HAP-1 (cell line): ENCODE data around the gene CMIP.
"Not testable (repeated sequence)": the region's sequence is repeated elsewhere in the genome, so short reads cannot be mapped to it uniquely, and the experiment has no call there.

Experiments used
- DNase-seq, 2 experiments: peaks; one replicate each; pipeline ENCODE4 v3.0.0-alpha.2; 2016 to 2020; ENCODE audit warnings: low spot score in 2 of 2
- H3K27me3 ChIP-seq: fragments of 250-450 bp; sonication (Bioruptor Pico); 2 replicates; pipeline ENCODE4 v1.5.1; 2020; ENCODE audit warnings: low read depth, mild to moderate bottlenecking, moderate library complexity
- H3K36me3 ChIP-seq: fragments of 250-450 bp; sonication (Bioruptor Pico); replicated peaks from 2 replicates; pipeline ENCODE4 v1.5.1; 2020; ENCODE audit warnings: mild to moderate bottlenecking
- H3K4me1 ChIP-seq: fragments of 250-450 bp; sonication (Bioruptor Pico); 2 replicates; pipeline ENCODE4 v1.5.1; 2020; ENCODE audit warnings: mild to moderate bottlenecking
- H3K4me3 ChIP-seq: fragments of 250-450 bp; sonication (Bioruptor Pico); 2 replicates; pipeline ENCODE4 v1.5.1; 2020; ENCODE audit warnings: mild to moderate bottlenecking, moderate library complexity
- H3K9me3 ChIP-seq: fragments of 250-450 bp; sonication (Bioruptor Pico); 2 replicates; pipeline ENCODE4 v1.5.1; 2020; ENCODE audit warnings: mild to moderate bottlenecking, moderate library complexity
- in situ Hi-C: fragments of 300-500 bp; cut with MboI; formaldehyde crosslinking; loops from 3 replicates; pipeline ENCODE4 v1.14.3; 2020; ENCODE audit warnings: low sequenced_read_pairs, inconsistent platforms, mixed read lengths

The CMIP gene

DNA sequence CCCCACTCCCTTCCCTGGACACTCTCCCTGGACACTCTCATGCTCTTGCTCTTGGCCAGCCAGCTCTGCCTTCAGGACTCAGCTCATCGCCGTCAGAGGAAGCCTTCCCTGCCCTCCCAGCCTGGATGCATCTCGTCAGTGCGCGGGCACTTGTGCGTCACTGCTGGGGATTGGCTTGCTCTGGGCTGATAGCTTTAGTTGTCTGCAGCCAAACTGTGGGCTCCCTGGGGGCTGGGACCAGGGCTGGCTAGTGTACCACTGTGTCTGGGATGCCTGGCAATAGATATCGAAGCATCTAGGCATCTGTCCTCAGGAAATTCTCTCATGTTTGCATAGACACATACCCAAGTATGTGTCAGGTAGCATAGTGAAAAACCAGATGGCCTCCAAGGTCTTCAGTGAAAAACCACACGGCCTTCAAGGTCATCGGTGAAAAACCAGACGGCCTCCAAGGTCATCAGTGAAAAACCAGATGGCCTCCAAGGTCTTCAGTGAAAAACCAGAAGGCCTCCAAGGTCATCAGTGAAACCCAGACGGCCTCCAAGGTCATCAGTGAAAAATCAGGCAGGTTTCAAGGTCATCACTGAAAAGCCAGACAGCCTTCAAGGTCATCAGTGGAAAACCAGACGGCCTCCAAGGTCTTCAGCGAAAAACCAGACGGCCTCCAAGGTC is 72.0 kb downstream of the CMIP start:
- H3K9me3 ChIP-seq = no peaks in the 10 kb centered on the region
- no peaks in the 10 kb centered on the region for H3K27me3 ChIP-seq
- DNase-seq = no peak
- in situ Hi-C loops = no loop called here
- H3K4me3 ChIP-seq = no peak overlapping the region
- no peaks in the 10 kb centered on the region for H3K4me1 ChIP-seq
- no peaks in the 10 kb centered on the region for H3K36me3 ChIP-seq

DNA sequence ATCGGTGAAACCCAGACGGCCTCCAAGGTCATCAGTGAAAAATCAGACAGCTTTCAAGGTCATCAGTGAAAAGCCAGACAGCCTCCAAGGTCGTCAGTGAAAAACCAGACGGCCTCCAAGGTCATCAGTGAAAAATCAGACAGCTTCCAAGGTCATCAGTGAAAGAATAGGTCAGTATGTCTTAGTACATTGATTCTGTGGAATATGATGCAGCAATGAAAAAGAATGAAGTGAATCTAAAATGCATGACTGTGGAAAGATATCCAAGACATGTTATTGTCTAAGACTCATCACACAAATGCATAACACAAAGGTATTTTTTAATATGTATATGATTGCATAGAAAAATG is 72.5 kb downstream of the CMIP start:
- Histone ChIP-seq H3K4me1 (no peaks in the 10 kb centered on the region), H3K27me3 (no peaks in the 10 kb centered on the region), H3K9me3 (no peaks in the 10 kb centered on the region), H3K36me3 (no peaks in the 10 kb centered on the region), H3K4me3 (no peak overlapping the region)
- no peak for DNase-seq
- in situ Hi-C loops = no loop called here

DNA sequence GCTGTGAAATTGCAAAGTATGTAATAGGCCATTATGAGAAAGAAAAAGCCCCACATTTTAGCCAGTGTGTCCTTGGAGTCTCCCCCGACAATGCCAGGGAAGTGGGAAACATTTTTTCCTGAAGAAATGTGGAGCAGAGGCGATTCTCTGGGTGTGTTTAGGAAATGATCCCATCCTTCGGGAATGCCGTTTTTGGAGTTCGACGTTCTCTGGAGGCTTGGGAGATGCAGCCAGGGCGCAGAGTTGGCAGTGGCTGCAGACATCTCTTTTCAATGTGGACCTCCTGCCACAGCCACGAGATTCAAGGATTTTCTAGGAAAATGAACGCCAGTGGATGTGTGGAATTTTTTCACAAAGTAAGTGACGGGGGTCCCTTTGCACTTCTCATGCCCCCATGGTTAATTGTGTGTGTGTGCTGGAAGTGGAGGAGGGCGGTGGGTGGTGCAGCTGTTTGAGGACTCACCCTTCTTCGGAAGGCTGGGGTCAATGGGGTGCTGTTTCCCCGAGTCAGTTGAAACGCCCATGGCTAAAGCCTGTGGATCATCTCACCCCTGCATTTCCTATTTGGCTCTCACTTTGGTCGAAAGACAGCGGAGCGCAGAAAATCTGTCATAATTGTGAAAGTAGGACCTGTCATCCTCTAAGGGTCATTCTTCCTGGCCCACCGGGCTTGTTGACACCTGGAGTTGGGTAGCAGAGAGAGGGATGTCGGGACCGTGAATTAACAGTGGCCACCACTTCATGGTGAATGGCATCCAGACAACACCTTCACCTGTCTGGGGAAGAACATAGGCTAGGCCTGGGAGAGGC is 73.2 kb downstream of the CMIP start:
- DNase-seq = no peak

DNA sequence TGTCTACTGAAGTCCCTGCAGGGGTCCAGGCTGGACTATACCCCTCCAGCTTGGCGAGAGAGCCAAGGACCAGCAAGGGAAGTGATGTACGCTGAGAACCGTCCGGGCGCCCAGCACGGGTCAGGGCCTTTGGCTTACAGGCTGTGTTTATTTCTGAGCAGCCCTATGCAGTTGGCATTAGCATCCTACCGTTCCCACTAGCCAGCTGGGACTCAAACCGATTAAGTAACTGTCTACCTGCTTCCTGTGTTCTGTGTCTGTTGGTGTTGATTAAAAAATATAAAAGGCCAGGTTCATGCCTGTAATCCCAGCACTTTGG is 73.8 kb downstream of the CMIP start:
- DNase-seq = no peak
- H3K27me3 ChIP-seq = no peaks in the 10 kb centered on the region
- no peaks in the 10 kb centered on the region for H3K4me1 ChIP-seq
- in situ Hi-C loops = no loop called here
- no peaks in the 10 kb centered on the region for H3K36me3 ChIP-seq
- no peaks in the 10 kb centered on the region for H3K9me3 ChIP-seq
- H3K4me3 ChIP-seq = no peak overlapping the region

More for the DNA sequence above, 73.2 kb downstream of the CMIP start:
- Histone ChIP-seq H3K4me1 (no peaks in the 10 kb centered on the region), H3K27me3 (no peaks in the 10 kb centered on the region), H3K9me3 (no peaks in the 10 kb centered on the region), H3K36me3 (no peaks in the 10 kb centered on the region), H3K4me3 (no peak overlapping the region)
- in situ Hi-C loops = no loop called here

DNA sequence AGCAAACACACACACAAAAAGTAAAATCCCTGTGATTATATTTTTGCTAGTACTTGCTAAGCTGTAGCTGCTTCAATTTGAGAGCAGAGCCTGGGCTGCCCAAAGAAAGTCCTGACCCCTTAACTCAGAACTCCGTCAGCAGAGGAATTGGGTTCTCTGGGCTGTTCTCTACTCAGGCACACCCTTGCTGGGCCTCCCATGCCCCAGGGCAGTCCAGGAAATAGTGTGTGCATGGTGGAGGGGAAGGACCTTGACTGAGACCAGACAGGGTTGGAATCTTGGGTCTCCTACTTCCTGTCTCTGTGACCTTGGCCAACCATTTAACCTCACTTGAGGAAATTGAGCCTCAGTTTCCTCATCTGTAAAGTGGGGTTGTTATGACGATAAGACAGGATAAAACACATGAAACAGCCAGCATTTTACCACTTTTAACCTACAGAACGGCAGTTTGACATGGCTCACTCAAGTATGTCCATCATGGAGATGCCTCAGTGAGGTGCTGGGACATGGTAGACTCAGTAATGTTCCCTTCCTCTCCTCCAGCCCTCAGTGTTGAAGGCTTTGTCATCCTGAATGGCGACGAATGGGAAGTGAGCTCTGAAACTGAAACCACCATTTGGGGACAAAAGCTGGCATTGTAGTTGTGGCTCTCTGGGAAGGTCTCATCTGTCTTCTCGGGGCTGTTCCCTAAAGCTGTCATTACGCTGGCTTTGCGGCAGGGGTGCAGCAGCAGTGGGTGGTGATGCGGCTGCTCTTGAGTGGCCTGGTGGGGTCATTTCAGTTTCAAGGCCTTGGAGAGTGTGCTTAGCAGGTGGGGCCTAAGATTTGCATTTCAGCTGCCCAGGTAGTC is 74.9 kb downstream of the CMIP start:
- no peak for DNase-seq
- in situ Hi-C loops = no loop called here
- H3K27me3 ChIP-seq = no peaks in the 10 kb centered on the region
- H3K4me3 ChIP-seq = no peak overlapping the region
- no peaks in the 10 kb centered on the region for H3K9me3 ChIP-seq
- no peaks in the 10 kb centered on the region for H3K4me1 ChIP-seq
- H3K36me3 ChIP-seq = no peaks in the 10 kb centered on the region

DNA sequence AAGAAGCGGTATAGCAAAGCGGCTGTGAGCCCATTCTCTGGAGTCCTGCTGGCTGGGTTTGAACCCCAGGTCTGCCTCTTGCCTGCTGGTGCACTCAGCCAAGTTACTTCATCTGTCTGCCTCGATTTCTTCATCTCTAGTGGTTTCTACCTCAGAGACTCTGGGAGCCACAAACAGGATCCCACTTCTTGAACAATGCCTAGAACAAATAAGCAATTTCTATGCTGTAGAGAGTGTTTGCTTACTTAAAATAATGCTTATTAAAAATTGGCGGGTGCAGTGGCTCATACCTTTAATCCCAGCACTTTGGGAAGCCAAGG is 75.5 kb downstream of the CMIP start:
- H3K4me3 ChIP-seq = no peak overlapping the region
- in situ Hi-C loops = no loop called here
- H3K36me3 ChIP-seq = no peaks in the 10 kb centered on the region
- H3K27me3 ChIP-seq = no peaks in the 10 kb centered on the region
- H3K9me3 ChIP-seq = no peaks in the 10 kb centered on the region
- no peak for DNase-seq
- H3K4me1 ChIP-seq = no peaks in the 10 kb centered on the region

DNA sequence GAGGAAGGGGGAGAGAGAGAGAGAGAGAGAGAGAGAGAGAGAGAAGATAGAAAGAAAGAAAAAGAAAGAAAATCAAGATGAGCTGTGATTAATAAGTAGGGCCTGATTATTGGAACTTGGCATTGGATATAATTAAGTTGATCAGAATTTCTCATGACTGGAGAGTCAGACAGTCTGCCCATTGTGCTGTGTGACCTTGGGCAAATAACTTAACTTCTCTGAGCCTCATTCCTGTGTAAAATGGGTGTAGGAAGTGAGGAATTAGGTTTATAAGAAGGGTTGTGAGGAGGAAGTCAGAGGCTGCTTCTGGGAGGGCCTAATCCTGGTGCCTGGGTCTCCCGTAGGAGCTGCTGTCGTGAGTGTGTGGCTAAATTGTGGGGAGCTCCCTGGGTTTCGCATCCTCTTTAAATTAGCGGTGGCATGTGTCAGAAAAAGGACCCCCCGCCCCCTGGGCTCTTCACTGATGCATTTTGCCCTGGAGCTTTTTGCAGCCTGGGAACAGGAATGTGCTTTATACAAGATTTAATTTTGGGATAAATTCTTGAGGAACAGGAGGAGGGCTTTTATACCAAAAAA is 76.0 kb downstream of the CMIP start:
- H3K27me3 ChIP-seq = no peaks in the 10 kb centered on the region
- no peak overlapping the region for H3K4me3 ChIP-seq
- in situ Hi-C loops = no loop called here
- no peaks in the 10 kb centered on the region for H3K36me3 ChIP-seq
- DNase-seq = no peak
- no peaks in the 10 kb centered on the region for H3K4me1 ChIP-seq
- H3K9me3 ChIP-seq = no peaks in the 10 kb centered on the region

DNA sequence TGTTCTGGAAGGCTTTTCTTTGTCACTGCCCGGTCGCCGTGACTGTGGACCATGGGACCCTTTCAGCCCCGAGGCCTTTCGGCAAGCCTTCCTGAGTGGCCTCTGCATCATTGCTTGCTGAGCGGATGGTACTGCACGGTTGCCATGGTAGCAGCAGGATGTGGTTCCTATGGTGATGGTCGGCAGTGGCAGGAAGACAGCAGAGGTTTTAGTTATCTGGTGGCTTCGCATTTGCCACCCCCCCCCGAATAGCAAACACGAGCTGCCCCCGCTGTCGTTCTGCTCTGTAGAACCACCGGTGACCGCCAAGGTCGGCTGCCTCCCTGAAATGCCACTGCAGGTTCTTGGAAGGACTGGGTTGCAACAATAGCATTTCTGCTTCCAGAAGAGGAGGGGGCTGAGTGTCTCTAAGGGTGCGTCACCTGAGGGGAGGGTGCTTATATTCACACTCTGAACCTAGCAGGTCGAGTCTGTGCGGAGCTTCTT is 76.6 kb downstream of the CMIP start:
- Histone ChIP-seq H3K4me3 (no peak overlapping the region), H3K27me3 (no peaks in the 10 kb centered on the region), H3K4me1 (no peaks in the 10 kb centered on the region), H3K9me3 (no peaks in the 10 kb centered on the region), H3K36me3 (no peaks in the 10 kb centered on the region)
- in situ Hi-C loops = no loop called here
- no peak for DNase-seq

DNA sequence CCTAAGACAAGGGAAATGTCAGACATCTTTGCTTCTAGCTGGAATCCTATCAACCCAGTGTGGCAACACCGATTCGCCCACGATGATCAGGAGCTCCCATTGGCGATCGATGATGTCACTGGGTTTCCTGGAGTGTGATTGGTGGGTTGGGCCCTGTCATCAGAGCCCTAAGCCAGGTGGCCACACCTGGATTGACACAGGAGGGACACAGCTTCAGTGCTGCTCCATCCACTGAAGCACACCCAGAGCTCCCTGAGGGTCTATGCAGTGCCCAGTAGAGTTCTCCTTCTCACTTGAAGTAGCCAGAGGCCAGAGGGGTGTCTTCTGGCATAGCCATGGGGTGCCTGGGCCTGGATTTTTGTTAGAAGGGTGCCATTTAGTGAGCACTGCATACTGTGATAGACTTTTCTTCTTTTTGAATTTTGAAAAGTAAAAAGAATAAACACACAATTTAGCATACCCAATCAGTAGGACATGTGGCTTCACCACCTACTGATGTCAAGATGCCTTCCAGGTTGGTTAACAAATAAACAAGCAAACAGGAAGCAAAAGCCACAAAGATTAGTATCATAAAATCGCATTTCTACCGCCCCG is 77.6 kb downstream of the CMIP start:
- no peaks in the 10 kb centered on the region for H3K27me3 ChIP-seq
- no peaks in the 10 kb centered on the region for H3K9me3 ChIP-seq
- in situ Hi-C loops = no loop called here
- DNase-seq = no peak
- H3K4me3 ChIP-seq = no peak overlapping the region
- H3K36me3 ChIP-seq = no peaks in the 10 kb centered on the region
- H3K4me1 ChIP-seq = no peaks in the 10 kb centered on the region

DNA sequence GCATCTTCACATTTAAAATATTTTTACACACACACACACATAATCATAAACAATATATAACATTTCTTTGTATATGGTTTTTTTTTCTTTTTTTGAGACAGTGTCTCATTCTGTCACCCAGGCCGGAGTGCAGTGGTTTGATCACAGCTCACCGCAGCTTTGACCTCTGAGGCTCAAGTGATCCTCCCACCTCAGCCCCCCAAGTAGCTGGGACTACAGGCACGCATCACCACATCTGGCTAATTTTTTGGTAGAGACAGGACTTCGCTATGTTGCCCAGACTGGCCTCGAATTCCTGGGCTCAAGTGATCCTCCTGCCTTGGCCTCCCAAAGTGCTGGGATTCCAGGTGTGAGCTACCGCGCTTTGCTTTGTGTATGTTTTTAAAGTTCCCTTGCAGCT is 78.2 kb downstream of the CMIP start:
- H3K9me3 ChIP-seq, DNase-seq, H3K4me3 ChIP-seq, H3K27me3 ChIP-seq, H3K4me1 ChIP-seq, H3K36me3 ChIP-seq, in situ Hi-C loops: not testable (repeated sequence)

DNA sequence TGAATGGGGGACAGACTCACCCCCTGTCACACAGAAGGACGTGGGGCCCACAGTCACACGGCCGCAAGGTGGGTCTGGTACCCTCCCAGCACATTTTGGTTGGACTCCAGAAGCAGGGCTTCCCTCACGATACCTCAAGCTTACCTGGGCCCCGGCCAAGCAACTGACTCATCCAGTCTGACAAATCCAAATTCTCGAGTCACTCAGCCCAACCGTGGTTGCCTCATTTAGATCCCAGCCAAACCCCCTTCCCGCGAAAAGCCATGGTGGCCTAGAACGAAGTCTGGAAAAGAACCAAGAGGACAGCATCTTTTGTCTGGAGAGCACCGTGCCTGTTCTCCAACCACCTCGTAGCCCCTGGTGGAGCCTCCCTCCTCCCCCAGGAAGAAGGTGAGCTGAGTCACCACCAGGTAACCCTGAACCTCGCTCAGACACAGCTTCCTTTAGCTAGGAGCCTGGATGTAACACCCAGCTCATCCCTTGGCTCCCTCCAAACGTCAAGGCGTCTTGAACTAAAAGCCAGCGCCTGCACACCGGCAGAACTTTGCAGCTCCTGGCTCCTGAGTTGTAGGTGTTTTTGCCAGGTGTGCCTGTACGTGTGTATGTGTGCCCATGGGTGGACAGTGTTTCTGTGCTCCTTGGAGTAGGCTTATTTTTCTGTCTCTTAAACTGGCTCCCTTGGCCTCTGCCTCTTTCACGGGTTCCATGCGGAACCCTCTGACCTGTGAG is 78.9 kb downstream of the CMIP start:
- Histone ChIP-seq H3K9me3 (0 out of 2 replicates have a peak, but pooled peaks cover 2% of the 10 kb centered on the region), H3K27me3 (no peaks in the 10 kb centered on the region), H3K36me3 (no peaks in the 10 kb centered on the region), H3K4me1 (no peaks in the 10 kb centered on the region), H3K4me3 (no peak overlapping the region)
- DNase-seq = no peak
- in situ Hi-C loops = no loop called here

DNA sequence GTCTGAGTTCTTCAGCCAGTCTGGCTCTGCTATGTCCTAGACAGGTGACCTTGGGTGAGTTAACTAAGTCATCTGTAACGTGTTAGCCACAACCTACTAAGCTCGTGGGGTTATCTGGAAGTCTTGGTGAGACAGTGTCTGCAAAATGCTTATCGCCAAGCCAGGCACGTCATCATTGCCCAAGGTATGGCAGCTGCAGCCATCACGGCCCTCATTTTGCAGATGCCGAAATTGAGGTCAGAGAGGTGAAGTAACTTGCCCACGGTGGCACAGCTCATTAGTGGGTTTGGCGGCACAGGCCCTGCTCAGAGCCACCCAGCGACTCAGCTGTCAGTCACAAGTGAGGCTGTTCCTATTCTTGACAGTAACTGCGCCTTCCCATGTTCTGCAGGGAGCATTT is 79.8 kb downstream of the CMIP start:
- Histone ChIP-seq H3K9me3 (0 out of 2 replicates have a peak, but pooled peaks cover 2% of the 10 kb centered on the region), H3K4me3 (no peak overlapping the region), H3K36me3 (no peaks in the 10 kb centered on the region), H3K27me3 (no peaks in the 10 kb centered on the region), H3K4me1 (no peaks in the 10 kb centered on the region)
- in situ Hi-C loops = no loop called here
- DNase-seq = no peak

DNA sequence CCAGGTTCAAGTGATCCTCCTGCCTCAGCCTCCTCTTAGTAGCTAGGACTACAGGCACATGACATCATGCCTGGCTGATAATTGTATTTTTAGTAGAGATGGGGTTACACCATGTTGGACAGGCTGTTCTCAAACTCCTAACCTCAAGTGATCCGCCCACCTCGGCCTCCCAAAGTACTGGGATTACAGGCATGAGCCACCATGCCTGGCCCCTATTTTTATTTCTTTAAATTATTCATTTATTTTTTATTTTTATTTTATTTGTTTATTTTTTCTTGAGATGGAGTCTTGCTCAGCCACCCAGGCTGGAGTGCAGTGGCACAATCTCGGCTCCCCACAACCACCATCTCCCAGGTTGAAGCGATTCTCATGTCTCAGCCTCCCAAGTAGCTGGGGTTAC is 80.3 kb downstream of the CMIP start:
- H3K27me3 ChIP-seq, in situ Hi-C loops, H3K36me3 ChIP-seq, DNase-seq, H3K4me3 ChIP-seq, H3K9me3 ChIP-seq, H3K4me1 ChIP-seq: not testable (repeated sequence)
